Right kidney (tissue), 1 donor: Measurements from ENCODE around the gene OR10R2.

ENCODE experiments used
- DNase-seq: peaks from one replicate; pipeline ENCODE4 v3.0.0-alpha.2; 2016

The OR10R2 gene

DNA sequence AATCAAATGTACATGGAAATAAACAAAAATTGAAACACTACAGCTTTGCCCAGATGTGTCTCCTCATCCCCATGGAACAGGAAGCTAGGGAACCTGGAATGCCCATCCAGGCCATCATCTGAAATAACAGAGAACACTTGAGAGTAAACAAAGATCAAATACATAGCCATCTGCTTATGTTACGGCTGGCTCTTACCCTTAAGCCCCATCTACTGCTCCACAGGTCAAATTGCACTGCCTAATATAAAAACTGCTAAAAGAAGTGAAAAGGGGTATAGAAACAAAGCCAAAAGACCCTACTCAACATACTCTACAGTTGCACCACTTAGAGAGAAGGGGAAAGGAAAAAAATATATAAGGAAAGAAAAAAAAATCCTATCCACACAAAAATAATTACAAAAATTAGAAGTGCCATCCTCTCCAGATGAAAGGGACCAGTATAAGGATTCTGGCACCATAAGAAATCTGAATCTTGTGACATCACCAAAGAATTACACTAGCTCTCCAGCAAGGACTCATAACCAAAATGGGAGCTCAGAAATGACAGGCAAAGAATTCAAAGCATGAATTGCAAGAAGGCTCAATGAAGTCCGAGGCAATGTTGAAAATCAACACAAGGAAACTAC lies 55.3 kb downstream of the OR10R2 start:
- no peak for DNase-seq
